HG03342 (cell line): ENCODE results near the gene HIVEP3.

ENCODE experiments used
- ATAC-seq: cut with Tn5 transposase; IDR thresholded peaks from one replicate; pipeline ENCODE4 v1.9.1; 2021; ENCODE audit warnings: mild to moderate bottlenecking, moderate library complexity; ENCODE audit not compliant: unreplicated experiment

Gene HIVEP3

DNA sequence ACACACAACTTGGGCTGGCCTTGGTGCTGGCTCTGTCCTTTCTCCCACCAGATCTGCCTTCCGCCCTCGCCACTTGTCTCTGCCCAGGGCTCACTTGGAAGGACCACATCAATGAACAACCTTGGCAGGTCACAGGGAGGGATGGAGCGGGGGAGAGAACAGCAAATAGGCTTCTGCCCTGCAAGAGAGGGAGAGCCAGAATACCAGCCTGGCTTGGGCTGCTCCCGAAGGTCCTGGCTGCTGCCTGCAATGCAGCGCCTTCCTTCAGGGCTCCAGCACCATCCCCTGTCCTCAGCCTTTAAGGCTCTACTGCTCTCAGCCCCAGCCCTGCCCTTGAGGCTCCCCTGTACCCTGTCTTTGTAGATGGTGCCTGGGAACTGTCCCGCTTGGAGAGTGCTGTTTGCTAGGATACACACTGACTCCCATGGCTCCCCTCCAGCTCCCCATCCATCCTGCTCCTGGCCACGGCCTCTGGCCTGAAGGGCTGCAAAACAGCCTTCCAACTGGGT lies 43.8 kb downstream of the HIVEP3 start:
- ATAC-seq, result no peak

- no peak for ATAC-seq
These were observed 44.5 kb downstream of the HIVEP3 start for GRCh38 chr1:41874151-41874719.

GRCh38 chr1:41872074-41872473 lies 46.6 kb downstream of the HIVEP3 start:
- ATAC-seq, result no peak

GRCh38 chr1:41870076-41870562 lies 48.6 kb downstream of the HIVEP3 start:
- ATAC-seq, result no peak

DNA sequence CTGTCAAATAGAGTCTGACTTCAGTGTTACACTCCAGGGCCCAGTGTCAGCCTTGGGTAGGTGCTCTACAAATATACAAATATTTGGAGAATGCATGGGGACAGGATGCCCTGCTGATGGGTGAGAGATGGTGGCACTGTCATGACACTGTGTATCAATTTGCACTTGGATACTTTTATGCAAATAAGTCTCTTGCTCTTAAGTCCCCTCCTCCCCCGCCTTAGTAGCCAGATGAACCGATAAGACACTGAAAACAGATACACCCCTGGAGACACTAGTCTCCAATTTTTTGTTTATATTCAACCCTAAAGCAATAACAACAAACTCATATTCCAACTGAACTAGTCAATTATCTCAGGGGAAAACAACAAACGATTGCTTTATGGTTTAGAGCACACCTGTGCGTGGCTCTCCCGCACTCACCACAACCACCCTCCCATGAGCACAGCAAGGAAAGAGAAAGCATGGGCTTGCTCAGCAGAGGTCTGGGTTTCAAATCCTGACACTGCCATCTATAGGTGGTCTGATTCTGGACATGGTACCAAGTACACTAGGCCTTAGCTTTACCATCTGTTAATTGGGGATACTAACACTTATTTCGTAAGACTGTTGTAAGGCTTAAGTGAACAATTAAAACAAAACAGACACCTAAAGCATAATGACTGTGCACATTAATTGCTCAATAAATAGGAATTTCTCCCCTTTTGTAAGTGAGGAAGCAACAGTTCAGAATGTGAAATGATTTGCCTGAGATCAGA lies 50.3 kb downstream of the HIVEP3 start:
- peak; percentile 72 for ATAC-seq

GRCh38 chr1:41866285-41866684 lies 52.4 kb downstream of the HIVEP3 start:
- ATAC-seq, result no peak

- ATAC-seq, result no peak
These were observed 54.2 kb downstream of the HIVEP3 start for GRCh38 chr1:41864471-41865040.

DNA sequence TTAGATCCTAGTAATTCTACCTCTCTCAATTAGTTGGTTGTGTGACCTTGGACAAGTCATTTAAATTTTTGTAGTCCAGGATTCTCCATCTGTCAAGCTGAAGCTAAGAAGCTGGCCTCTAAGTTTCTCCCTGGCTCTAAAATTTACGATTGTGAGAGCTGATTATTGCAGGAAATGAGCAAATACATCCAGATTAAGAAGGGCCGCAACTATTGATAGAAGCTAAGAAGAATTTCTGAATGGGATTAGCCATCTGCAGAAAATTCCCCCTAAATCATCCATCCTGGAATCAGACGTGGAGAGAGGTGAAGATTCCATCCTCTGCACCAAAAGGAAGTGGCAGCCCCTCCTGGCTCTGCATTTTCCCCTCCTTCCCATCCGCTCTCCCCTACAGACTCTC lies 55.0 kb downstream of the HIVEP3 start:
- ATAC-seq, result no peak

DNA sequence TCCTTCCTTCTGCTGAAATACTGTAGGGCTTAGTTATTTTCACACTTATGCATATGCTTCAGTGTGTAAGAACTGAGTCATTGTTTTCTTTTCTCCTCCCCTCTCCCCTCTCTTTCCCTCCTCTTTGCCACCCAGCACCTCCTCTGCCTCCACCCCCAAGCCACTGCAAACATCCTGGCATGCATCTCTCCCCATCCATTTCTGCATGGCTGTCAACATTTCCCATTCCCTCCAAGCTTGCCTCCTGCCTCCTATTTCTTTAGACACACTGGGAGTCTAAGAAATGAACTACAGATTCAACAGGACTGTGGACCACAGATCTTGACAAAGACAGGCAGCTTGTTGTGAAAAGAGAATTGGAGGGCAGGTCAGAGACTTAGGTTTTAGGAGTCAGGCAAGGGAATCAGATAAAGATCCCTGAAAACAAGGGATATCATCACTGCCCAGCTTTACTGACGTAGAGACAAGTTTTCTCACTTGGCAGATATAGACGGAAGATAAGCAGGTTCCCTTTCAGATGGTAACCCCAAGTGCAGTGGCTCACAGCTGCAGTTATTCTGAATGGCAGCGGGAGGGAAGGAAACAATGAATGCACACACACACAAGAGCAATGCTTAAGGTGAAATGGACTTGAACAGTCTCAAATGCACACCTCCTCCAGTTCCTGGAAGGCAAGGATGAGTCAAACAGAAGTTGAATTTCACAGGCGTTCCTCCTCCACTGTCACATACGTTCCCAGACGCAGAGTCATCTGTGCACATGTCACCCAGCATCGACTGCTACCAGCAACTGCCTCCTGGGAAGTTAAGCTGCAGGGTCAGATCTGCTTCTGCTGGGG lies 56.1 kb downstream of the HIVEP3 start:
- ATAC-seq, result no peak

DNA sequence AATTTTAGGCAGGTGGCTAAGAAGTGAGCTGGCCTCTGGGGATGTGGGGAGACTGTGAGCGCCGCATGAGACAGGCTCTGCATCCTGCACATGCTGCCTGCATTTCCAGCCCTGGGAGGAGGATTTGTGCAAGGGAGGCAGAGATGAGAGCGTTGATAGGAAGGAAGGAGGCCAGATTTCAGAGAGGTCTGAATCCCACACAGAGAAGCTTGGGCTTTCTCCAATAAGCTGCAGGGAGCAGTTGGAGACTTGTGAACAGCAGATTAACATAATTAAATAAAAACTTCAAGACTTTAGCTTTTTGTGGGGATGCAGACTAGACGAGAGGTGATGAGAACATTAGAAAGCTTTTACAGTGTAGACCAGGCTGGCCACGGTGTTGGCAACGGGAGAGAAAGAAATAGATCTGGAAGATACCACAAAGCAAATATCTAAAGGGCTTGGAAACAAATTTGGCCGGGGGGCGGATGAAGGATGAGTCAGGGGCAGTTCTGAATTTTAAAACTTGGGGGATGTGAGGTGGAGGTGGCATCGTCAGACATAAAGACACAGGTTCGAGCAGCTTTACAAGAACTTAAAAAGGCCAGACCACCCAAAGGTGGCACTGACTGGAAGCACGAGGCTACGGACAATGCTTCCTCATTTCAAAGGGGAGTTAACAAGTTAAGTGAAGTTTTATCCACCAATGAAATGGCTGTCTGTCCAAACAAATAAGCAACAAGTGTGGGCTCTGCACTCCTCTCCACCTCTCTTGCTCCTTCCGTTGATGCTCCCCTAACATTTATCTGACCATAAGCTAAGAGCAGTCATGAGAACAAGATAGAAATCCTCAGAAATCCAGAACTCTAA lies 57.0 kb downstream of the HIVEP3 start:
- no peak for ATAC-seq

- no peak for ATAC-seq
These were observed 58.0 kb downstream of the HIVEP3 start for GRCh38 chr1:41860771-41861170.

DNA sequence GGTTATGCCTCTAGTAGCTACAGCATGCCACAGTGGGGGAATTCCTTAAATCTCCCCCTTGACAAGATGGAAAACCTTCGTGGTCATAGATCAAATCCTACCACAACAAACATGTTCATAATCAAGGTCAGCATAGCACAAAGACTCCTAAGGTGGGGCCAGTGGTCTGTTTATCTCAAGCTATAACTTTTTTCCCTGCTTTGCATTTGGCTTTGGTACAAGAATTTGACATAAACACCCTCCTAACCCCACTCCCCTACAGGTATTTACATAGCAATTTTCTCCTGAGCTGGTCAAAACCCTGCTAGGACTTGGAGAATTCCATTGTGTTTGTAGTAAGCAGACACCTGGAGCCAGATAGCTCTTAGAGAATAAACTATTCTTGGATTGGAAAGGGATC lies 58.5 kb downstream of the HIVEP3 start:
- ATAC-seq, result no peak

DNA sequence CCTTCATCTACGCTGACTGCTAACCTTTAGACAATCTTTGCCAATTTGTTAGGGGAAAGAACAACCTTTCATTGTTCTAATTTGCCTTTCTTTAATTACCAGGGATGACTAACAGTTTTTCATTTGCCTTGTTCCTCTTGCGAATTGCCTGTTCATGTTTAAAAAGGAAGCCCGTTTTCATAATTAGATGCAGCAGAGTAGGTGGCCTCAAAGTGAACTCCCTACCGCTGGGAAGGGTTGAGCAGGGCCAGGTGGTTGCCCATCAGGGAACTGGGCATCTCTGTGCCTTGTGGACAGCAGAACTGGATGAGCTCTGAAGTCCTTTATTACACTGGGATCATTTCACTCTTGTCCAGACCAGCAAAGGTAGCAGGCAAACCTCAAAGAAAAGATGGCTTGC lies 59.0 kb downstream of the HIVEP3 start:
- no peak for ATAC-seq

GRCh38 chr1:41856944-41857285 lies 61.8 kb downstream of the HIVEP3 start:
- no peak for ATAC-seq

- no peak for ATAC-seq
These were observed 62.4 kb downstream of the HIVEP3 start for GRCh38 chr1:41856151-41856943.

DNA sequence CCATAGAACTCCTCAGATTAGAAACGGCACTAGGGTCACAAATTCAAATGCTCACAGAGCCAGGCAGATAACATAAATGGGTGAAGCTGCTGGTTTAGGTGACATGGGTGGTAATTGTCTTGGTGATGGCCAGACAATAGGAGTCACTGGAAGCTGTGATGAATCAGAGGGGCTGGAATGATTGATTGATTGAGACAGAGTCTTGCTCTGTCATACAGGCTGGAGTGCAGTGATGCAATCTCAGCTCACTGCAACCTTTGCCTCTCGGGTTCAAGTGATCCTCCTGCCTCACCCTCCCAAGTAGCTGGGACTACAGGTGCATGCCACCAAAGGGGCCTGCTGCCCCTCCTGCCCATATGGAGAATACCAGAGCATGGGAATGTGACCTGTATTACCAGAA lies 63.0 kb downstream of the HIVEP3 start:
- ATAC-seq, result no peak

GRCh38 chr1:41853907-41854306 lies 64.8 kb downstream of the HIVEP3 start:
- ATAC-seq, result no peak

DNA sequence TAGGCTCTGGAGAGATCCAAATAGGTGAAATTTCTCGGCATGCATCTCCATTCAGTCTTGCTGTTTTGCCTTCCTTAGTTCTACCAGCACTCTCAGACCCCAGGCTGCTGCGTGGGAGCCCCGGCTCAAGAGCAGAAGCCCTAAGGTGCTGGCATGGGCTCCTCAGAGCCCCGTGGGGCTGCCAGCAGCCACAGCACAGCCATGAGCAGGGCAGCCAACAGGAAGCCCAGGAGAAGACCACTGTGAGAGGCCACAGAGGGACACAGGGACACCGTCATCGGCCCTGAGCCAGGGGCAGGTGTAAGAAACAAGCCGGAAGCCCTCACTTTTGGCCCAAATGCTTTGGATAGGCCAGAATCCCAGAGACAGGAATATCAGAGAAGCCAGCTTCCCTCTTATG lies 66.6 kb downstream of the HIVEP3 start:
- ATAC-seq, result no peak

- ATAC-seq, result no peak
These were observed 67.1 kb downstream of the HIVEP3 start for GRCh38 chr1:41851589-41851988.

DNA sequence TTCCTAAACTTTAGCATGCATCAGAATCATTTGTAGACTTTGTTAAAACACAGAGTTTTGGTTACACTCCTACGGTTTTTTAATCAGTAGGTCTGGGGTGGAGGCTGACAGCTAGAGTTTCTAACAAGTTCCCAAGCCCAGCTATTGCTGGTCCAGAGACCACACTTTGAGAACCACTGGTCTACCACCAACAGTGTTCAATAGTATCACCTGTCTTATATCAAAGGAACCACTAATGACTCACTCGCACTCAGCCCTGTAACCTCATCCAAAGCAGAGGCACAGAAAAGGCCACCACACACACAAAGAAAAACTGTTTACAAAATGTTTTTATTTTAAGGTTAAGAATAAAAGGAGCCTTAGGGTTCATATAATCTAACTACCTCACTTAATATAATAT lies 68.7 kb downstream of the HIVEP3 start:
- ATAC-seq, result no peak
